HepG2 (cell line): ENCODE results near the gene MGAT5. TPM values are rescaled to one million over a fixed set of nuclear protein-coding genes. Genes with fewer than 3 reads are reported as not detected.

ENCODE experiments used
- HDAC2 ChIP-seq: sonication (generic); formaldehyde crosslinking; IDR thresholded peaks from 2 replicates; pipeline ENCODE4 v1.4.0; 2020; ENCODE audit warnings: missing genetic modification reagents
- NCOA2 ChIP-seq: sonication (generic); formaldehyde crosslinking; IDR thresholded peaks from 2 replicates; pipeline ENCODE4 v1.8.0; 2022; ENCODE audit warnings: inconsistent platforms
- PHB2 ChIP-seq: fragments of 450-650 bp; IDR thresholded peaks from 2 replicates; pipeline ENCODE4 v1.6.1; 2018; ENCODE audit not compliant: partially characterized antibody
- ZBTB42 ChIP-seq: sonication (generic); formaldehyde crosslinking; IDR thresholded peaks from 2 replicates; pipeline ENCODE4 v1.5.0; 2020; ENCODE audit warnings: mild to moderate bottlenecking, missing genetic modification reagents
- ZNF34 ChIP-seq: sonication (generic); formaldehyde crosslinking; IDR thresholded peaks from 2 replicates; pipeline ENCODE4 v1.4.0; 2020; ENCODE audit warnings: mild to moderate bottlenecking, missing genetic modification reagents, borderline replicate concordance
- ZNF609 ChIP-seq: sonication (generic); formaldehyde crosslinking; IDR thresholded peaks from 2 replicates; pipeline ENCODE4 v1.4.0; 2020; ENCODE audit warnings: mild to moderate bottlenecking, missing genetic modification reagents, borderline replicate concordance
- ZNF737 ChIP-seq: sonication (generic); formaldehyde crosslinking; IDR thresholded peaks from 2 replicates; pipeline ENCODE4 v1.5.0; 2020; ENCODE audit warnings: missing genetic modification reagents, mild to moderate bottlenecking, borderline replicate concordance
- polyA plus RNA-seq, 8 experiments: library from polyadenylated mRNA; depleted of rRNA in 3 of 8; stranded (reverse) in 7 of 8; unstranded in 1 of 8; fragments of >200 nt; fragmentation: Illumina TruSeq in 4 of 8; extraction: Trizol in 4 of 8; gene quantifications; 2 replicates each; pipeline versions ENCODE4 v1.2.1 to v1.2.3, GENCODE V29; 2011 to 2016; ENCODE audit warnings: low read depth in 4 of 8, missing spikeins in 1 of 8, mixed read lengths in 1 of 8; ENCODE audit not compliant: insufficient read depth in 1 of 8
- total RNA-seq, 5 experiments: library from RNA; depleted of rRNA; stranded (reverse); fragments of >200 nt; fragmentation: Illumina TruSeq; extraction: Trizol; gene quantifications; 2 replicates each; pipeline ENCODE4 v1.2.3, GENCODE V29; 2016; ENCODE audit warnings: low read depth in 1 of 5
- TF ChIP-seq, protein P1 (sequence below): sonication (generic); formaldehyde crosslinking; IDR thresholded peaks from 2 replicates; pipeline ENCODE4 v1.8.1; 2023; ENCODE audit warnings: missing genetic modification reagents, mild to moderate bottlenecking, borderline replicate concordance
- TF ChIP-seq, protein P2 (sequence below): sonication (generic); formaldehyde crosslinking; IDR thresholded peaks from 2 replicates; pipeline ENCODE4 v1.5.0; 2020; ENCODE audit warnings: missing genetic modification reagents
- TF ChIP-seq, protein P3 (sequence below): sonication (generic); formaldehyde crosslinking; IDR thresholded peaks from 2 replicates; pipeline ENCODE4 v1.8.0; 2022; ENCODE audit warnings: missing genetic modification reagents, low read depth, mild to moderate bottlenecking, borderline replicate concordance
- TF ChIP-seq, protein P4 (sequence below): sonication (generic); formaldehyde crosslinking; IDR thresholded peaks from 2 replicates; pipeline ENCODE4 v1.5.0; 2020; ENCODE audit warnings: mild to moderate bottlenecking, missing genetic modification reagents, borderline replicate concordance

MGAT5 gene
- total and polyA plus RNA-seq, 2 of the 13 experiments (the other 11 are each of a cell fraction or from before 2014, with no cell fraction given), result 33.1 to 60.2 TPM

DNA sequence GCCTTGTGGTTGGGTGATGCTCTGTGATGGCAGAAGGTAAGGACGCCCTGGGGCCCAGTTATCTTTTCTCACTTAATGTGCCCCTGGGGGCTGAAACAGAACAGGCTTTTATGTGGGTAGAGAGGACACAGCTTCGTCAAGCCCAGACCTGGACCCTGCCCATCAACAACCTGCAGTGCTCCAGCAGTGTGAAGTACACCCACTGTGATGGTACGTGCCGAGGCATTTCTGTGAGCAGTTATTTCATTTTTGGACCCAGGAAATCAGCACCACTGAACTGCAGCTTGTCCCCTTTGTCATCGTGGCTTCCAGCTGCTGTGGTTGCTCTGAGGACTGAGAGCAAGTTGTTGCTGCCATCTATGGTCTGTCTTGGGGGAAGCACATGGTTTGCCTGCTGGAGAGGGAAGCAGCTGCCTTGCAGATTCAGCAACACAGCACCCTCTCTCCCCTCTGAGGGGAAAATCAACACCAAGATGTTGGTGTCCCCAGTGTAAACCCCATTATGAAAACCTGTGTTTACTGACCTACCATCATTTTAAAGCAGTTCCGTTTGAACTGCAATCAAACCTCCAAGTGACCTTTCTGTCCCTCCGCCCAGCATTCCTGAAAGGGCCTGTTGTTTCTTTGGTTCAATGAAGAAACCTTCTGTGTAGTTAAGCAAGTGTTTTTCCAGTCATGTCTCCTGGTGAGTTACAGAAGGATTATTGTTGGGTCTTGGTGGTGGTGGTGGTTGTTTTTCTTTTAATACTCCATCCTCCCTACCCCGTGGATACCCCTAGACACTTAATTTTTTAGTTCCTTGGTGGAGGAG is 158.2 kb downstream of the MGAT5 start (continued):
- TF ChIP-seq ZNF609 (CRISPR knock-in tag) (peak; percentile 98), PHB2 (no peak), ZNF34 (CRISPR knock-in tag) (peak; percentile 62; the same call in 1 of the 2 replicates), NCOA2 (CRISPR knock-in tag) (peak; percentile 99), ZNF737 (no peak), HDAC2 (CRISPR knock-in tag) (peak; percentile 98), ZBTB42 (CRISPR knock-in tag) (no peak)
- TF ChIP-seq, protein P1, sequence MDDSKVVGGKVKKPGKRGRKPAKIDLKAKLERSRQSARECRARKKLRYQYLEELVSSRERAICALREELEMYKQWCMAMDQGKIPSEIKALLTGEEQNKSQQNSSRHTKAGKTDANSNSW (CRISPR knock-in tag), result peak; percentile 60; the same call in 1 of the 2 replicates
- TF ChIP-seq, protein P2, sequence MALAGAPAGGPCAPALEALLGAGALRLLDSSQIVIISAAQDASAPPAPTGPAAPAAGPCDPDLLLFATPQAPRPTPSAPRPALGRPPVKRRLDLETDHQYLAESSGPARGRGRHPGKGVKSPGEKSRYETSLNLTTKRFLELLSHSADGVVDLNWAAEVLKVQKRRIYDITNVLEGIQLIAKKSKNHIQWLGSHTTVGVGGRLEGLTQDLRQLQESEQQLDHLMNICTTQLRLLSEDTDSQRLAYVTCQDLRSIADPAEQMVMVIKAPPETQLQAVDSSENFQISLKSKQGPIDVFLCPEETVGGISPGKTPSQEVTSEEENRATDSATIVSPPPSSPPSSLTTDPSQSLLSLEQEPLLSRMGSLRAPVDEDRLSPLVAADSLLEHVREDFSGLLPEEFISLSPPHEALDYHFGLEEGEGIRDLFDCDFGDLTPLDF (CRISPR knock-in tag), result no peak
- TF ChIP-seq, protein P3, sequence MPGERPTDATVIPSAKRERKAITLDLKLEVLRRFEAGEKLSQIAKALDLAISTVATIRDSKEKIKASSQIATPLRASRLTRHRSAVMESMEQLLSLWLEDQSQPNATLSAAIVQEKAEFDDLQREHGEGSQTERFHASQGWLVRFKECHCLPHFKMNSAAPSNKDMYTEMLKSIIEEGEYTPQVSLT (CRISPR knock-in tag), result no peak
- TF ChIP-seq, protein P4, sequence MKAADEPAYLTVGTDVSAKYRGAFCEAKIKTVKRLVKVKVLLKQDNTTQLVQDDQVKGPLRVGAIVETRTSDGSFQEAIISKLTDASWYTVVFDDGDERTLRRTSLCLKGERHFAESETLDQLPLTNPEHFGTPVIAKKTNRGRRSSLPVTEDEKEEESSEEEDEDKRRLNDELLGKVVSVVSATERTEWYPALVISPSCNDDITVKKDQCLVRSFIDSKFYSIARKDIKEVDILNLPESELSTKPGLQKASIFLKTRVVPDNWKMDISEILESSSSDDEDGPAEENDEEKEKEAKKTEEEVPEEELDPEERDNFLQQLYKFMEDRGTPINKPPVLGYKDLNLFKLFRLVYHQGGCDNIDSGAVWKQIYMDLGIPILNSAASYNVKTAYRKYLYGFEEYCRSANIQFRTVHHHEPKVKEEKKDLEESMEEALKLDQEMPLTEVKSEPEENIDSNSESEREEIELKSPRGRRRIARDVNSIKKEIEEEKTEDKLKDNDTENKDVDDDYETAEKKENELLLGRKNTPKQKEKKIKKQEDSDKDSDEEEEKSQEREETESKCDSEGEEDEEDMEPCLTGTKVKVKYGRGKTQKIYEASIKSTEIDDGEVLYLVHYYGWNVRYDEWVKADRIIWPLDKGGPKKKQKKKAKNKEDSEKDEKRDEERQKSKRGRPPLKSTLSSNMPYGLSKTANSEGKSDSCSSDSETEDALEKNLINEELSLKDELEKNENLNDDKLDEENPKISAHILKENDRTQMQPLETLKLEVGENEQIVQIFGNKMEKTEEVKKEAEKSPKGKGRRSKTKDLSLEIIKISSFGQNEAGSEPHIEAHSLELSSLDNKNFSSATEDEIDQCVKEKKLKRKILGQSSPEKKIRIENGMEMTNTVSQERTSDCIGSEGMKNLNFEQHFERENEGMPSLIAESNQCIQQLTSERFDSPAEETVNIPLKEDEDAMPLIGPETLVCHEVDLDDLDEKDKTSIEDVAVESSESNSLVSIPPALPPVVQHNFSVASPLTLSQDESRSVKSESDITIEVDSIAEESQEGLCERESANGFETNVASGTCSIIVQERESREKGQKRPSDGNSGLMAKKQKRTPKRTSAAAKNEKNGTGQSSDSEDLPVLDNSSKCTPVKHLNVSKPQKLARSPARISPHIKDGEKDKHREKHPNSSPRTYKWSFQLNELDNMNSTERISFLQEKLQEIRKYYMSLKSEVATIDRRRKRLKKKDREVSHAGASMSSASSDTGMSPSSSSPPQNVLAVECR (CRISPR knock-in tag), result peak; percentile 90; the same call in 1 of the 2 replicates
